Neural progenitor cell (in vitro differentiated cells): ENCODE measurements around the gene HS6ST3. TPM values are rescaled to one million over a fixed set of nuclear protein-coding genes. Genes with fewer than 3 reads are reported as not detected.

Experiments
- DNase-seq: peaks from one replicate; pipeline ENCODE4 v3.0.0-alpha.2; 2016; ENCODE audit warnings: low spot score
- H2AFZ ChIP-seq: fragments of 200-600 bp; sonication (generic); replicated peaks from 2 replicates; pipeline ENCODE4 v1.6.1; 2016; ENCODE audit warnings: antibody characterized with exemption
- H3F3A ChIP-seq: fragments of 200-600 bp; sonication (generic); 2 replicates; pipeline ENCODE4 v1.6.1; 2016; ENCODE audit warnings: antibody characterized with exemption, low read depth
- H3K27ac ChIP-seq: fragments of 200-600 bp; sonication (generic); 2 replicates; pipeline ENCODE4 v1.5.1; 2016; ENCODE audit warnings: mild to moderate bottlenecking
- H3K27me3 ChIP-seq: fragments of 200-600 bp; sonication (generic); 2 replicates; pipeline ENCODE4 v1.6.1; 2016; ENCODE audit warnings: mild to moderate bottlenecking, moderate library complexity
- H3K36me3 ChIP-seq: fragments of 200-600 bp; sonication (generic); 2 replicates; pipeline ENCODE4 v1.5.1; 2016
- H3K4me1 ChIP-seq: fragments of 200-600 bp; sonication (generic); 2 replicates; pipeline ENCODE4 v1.6.1; 2016; ENCODE audit warnings: mixed run types
- H3K4me2 ChIP-seq: fragments of 200-600 bp; sonication (generic); 2 replicates; pipeline ENCODE4 v1.6.1; 2016
- H3K4me3 ChIP-seq: fragments of 200-600 bp; sonication (generic); 2 replicates; pipeline ENCODE4 v1.5.1; 2016
- H3K79me2 ChIP-seq: fragments of 200-600 bp; sonication (generic); 2 replicates; pipeline ENCODE4 v1.6.1; 2016; ENCODE audit warnings: low read depth
- H3K9ac ChIP-seq: fragments of 200-600 bp; sonication (generic); 2 replicates; pipeline ENCODE4 v1.6.1; 2016
- H3K9me3 ChIP-seq: fragments of 200-600 bp; sonication (generic); 2 replicates; pipeline ENCODE4 v1.5.1; 2016; ENCODE audit warnings: low read depth
- H4K20me1 ChIP-seq: fragments of 200-600 bp; sonication (generic); 2 replicates; pipeline ENCODE4 v1.6.1; 2016; ENCODE audit warnings: low read depth
- H3K27ac Mint-ChIP-seq: 3 replicates; pipeline ENCODE4 v1.8.0; 2021; ENCODE audit warnings: mixed read lengths
- H3K27me3 Mint-ChIP-seq: 2 replicates; pipeline ENCODE4 v1.8.0; 2022; ENCODE audit warnings: low read depth, mild to moderate bottlenecking, inconsistent platforms, moderate library complexity, mixed read lengths; ENCODE audit not compliant: insufficient read depth
- H3K36me3 Mint-ChIP-seq: 3 replicates; pipeline ENCODE4 v1.8.0; 2021; ENCODE audit warnings: mixed read lengths
- H3K4me1 Mint-ChIP-seq: 3 replicates; pipeline ENCODE4 v1.8.0; 2021; ENCODE audit warnings: mixed read lengths
- H3K4me3 Mint-ChIP-seq: 3 replicates; pipeline ENCODE4 v1.8.0; 2021; ENCODE audit warnings: mild to moderate bottlenecking, moderate library complexity, mixed read lengths
- H3K9me3 Mint-ChIP-seq: 3 replicates; pipeline ENCODE4 v1.8.0; 2020; ENCODE audit warnings: mixed read lengths
- CTCF ChIP-seq: fragments of 200-600 bp; sonication (generic); IDR thresholded peaks from 2 replicates; pipeline ENCODE4 v1.5.1; 2017; ENCODE audit warnings: antibody characterized with exemption, mild to moderate bottlenecking
- EZH2 ChIP-seq: fragments of 200-600 bp; sonication (generic); IDR thresholded peaks from 2 replicates; pipeline ENCODE4 v1.6.1; 2017; ENCODE audit warnings: antibody characterized with exemption, mild to moderate bottlenecking, moderate library complexity
- EZH2phosphoT487 ChIP-seq: fragments of 200-600 bp; sonication (generic); IDR thresholded peaks from 2 replicates; pipeline ENCODE4 v1.6.1; 2017; ENCODE audit warnings: antibody characterized with exemption
- total RNA-seq: library from RNA; depleted of rRNA; stranded (reverse); fragments of >200 nt; gene quantifications from 2 replicates; pipeline ENCODE4 v1.2.3, GENCODE V29; 2015; ENCODE audit warnings: low replicate concordance

The HS6ST3 gene
- total RNA-seq, 1 donor from 2014 or later: 0.39 TPM

- no peaks in the 10 kb centered on the region for H4K20me1 ChIP-seq
- no peaks in the 10 kb centered on the region for H3K9me3 Mint-ChIP-seq
- no peak overlapping the region for H3K4me3 ChIP-seq
- no peak overlapping the region for H3K4me3 Mint-ChIP-seq
- no peak for DNase-seq
- H3K36me3 Mint-ChIP-seq: no peaks in the 10 kb centered on the region
- no peak overlapping the region for H3K27ac ChIP-seq
- H3K9me3 ChIP-seq: no peaks in the 10 kb centered on the region
- TF ChIP-seq CTCF: no peak
- TF ChIP-seq EZH2: no peak
- no peak for TF ChIP-seq EZH2phosphoT487
- no peaks in the 10 kb centered on the region for H3K4me1 ChIP-seq
- H3K4me1 Mint-ChIP-seq: no peaks in the 10 kb centered on the region
- H3K27me3 Mint-ChIP-seq: no peaks in the 10 kb centered on the region
- H2AFZ ChIP-seq: no peak overlapping the region
- no peak overlapping the region for H3K4me2 ChIP-seq
- H3K27me3 ChIP-seq: no peaks in the 10 kb centered on the region
- no peaks in the 10 kb centered on the region for H3K36me3 ChIP-seq
- no peaks in the 10 kb centered on the region for H3K79me2 ChIP-seq
- no peak overlapping the region for H3K27ac Mint-ChIP-seq
- H3F3A ChIP-seq: no peaks in the 10 kb centered on the region
- no peak overlapping the region for H3K9ac ChIP-seq
These were observed 159.1 kb downstream of the HS6ST3 start for GRCh38 chr13:96248996-96249395.

GRCh38 chr13:96252903-96253302 is 163.0 kb downstream of the HS6ST3 start:
- Mint-ChIP-seq H3K4me3 (no peak overlapping the region), H3K27ac (no peak overlapping the region)
- DNase-seq: no peak

GRCh38 chr13:96273196-96273595 is 183.3 kb downstream of the HS6ST3 start:
- Histone ChIP-seq H3F3A (no peaks in the 10 kb centered on the region), H3K27ac (no peak overlapping the region), H3K4me3 (no peak overlapping the region), H3K9ac (no peak overlapping the region), H3K36me3 (no peaks in the 10 kb centered on the region), H3K9me3 (no peaks in the 10 kb centered on the region), H3K79me2 (no peaks in the 10 kb centered on the region), H3K4me1 (no peaks in the 10 kb centered on the region), H2AFZ (no peak overlapping the region), H3K27me3 (no peaks in the 10 kb centered on the region), H4K20me1 (no peaks in the 10 kb centered on the region), H3K4me2 (no peak overlapping the region)
- H3K9me3 Mint-ChIP-seq: no peaks in the 10 kb centered on the region
- H3K4me3 Mint-ChIP-seq: no peak overlapping the region
- no peaks in the 10 kb centered on the region for H3K4me1 Mint-ChIP-seq
- TF ChIP-seq EZH2phosphoT487 (no peak), EZH2 (no peak)
- H3K27me3 Mint-ChIP-seq: no peaks in the 10 kb centered on the region
- H3K36me3 Mint-ChIP-seq: no peaks in the 10 kb centered on the region
- H3K27ac Mint-ChIP-seq: no peak overlapping the region
- DNase-seq: no peak

More at GRCh38 chr13:96252903-96253302, 163.0 kb downstream of the HS6ST3 start:
- no peak overlapping the region for H3K4me2 ChIP-seq
- H3K27me3 Mint-ChIP-seq: no peaks in the 10 kb centered on the region
- H3K4me1 Mint-ChIP-seq: no peaks in the 10 kb centered on the region
- TF ChIP-seq EZH2phosphoT487 (no peak), CTCF (no peak), EZH2 (no peak)
- H2AFZ ChIP-seq: no peak overlapping the region
- no peak overlapping the region for H3K4me3 ChIP-seq
- H3K36me3 Mint-ChIP-seq: no peaks in the 10 kb centered on the region
- no peaks in the 10 kb centered on the region for H3K79me2 ChIP-seq
- H3K4me1 ChIP-seq: no peaks in the 10 kb centered on the region
- no peaks in the 10 kb centered on the region for H3K9me3 ChIP-seq
- no peak overlapping the region for H3K9ac ChIP-seq
- no peaks in the 10 kb centered on the region for H4K20me1 ChIP-seq
- H3K27me3 ChIP-seq: no peaks in the 10 kb centered on the region
- no peak overlapping the region for H3K27ac ChIP-seq
- no peaks in the 10 kb centered on the region for H3F3A ChIP-seq
- H3K9me3 Mint-ChIP-seq: no peaks in the 10 kb centered on the region
- no peaks in the 10 kb centered on the region for H3K36me3 ChIP-seq

GRCh38 chr13:96274046-96274445 is 184.1 kb downstream of the HS6ST3 start:
- H3K27ac Mint-ChIP-seq: no peak overlapping the region
- H3K36me3 ChIP-seq: no peaks in the 10 kb centered on the region
- H3K36me3 Mint-ChIP-seq: no peaks in the 10 kb centered on the region

More at GRCh38 chr13:96274046-96274445, 184.1 kb downstream of the HS6ST3 start:
- TF ChIP-seq CTCF: no peak
- TF ChIP-seq EZH2phosphoT487: no peak
- no peak for TF ChIP-seq EZH2
- Histone ChIP-seq H3K9me3 (no peaks in the 10 kb centered on the region), H4K20me1 (no peaks in the 10 kb centered on the region), H3K79me2 (no peaks in the 10 kb centered on the region), H3K4me3 (no peak overlapping the region), H3K4me1 (no peaks in the 10 kb centered on the region), H3K4me2 (no peak overlapping the region), H3K9ac (no peak overlapping the region), H3F3A (no peaks in the 10 kb centered on the region), H3K27me3 (no peaks in the 10 kb centered on the region), H3K27ac (no peak overlapping the region), H2AFZ (no peak overlapping the region)
- H3K9me3 Mint-ChIP-seq: no peaks in the 10 kb centered on the region
- H3K27me3 Mint-ChIP-seq: no peaks in the 10 kb centered on the region
- no peak overlapping the region for H3K4me3 Mint-ChIP-seq
- H3K4me1 Mint-ChIP-seq: no peaks in the 10 kb centered on the region
- no peak for DNase-seq
